GM19099 (cell line): ENCODE data around the gene CDK17.

ENCODE experiments used
- POLR2A ChIP-seq: IDR thresholded peaks from 3 replicates; pipeline ENCODE4 v1.6.1; 2011; ENCODE audit warnings: low read depth; ENCODE audit not compliant: insufficient read length; ENCODE audit errors: extremely low read depth

Gene CDK17

GRCh38 chr12:96399120-96399918 lies 920 bp downstream of the CDK17 start:
- peak; percentile 72 for TF ChIP-seq POLR2A

- TF ChIP-seq POLR2A, result no peak
Measured at GRCh38 chr12:96398424-96399119, 1.7 kb downstream of the CDK17 start.

- TF ChIP-seq POLR2A, result no peak
Measured at GRCh38 chr12:96397756-96398423, 2.3 kb downstream of the CDK17 start.

GRCh38 chr12:96396914-96397313 lies 3.3 kb downstream of the CDK17 start:
- TF ChIP-seq POLR2A, result no peak

- TF ChIP-seq POLR2A, result no peak
Measured at GRCh38 chr12:96396209-96396608, 4.0 kb downstream of the CDK17 start.

- no peak for TF ChIP-seq POLR2A
Measured at GRCh38 chr12:96395236-96395635, 5.0 kb downstream of the CDK17 start.

- TF ChIP-seq POLR2A, result no peak
Measured at GRCh38 chr12:96392397-96392796, 7.8 kb downstream of the CDK17 start.

GRCh38 chr12:96387981-96388380 lies 12.3 kb downstream of the CDK17 start:
- TF ChIP-seq POLR2A, result no peak

GRCh38 chr12:96386794-96387193 lies 13.4 kb downstream of the CDK17 start:
- TF ChIP-seq POLR2A, result no peak

- no peak for TF ChIP-seq POLR2A
Measured at GRCh38 chr12:96383991-96384390, 16.2 kb downstream of the CDK17 start.

GRCh38 chr12:96383371-96383770 lies 16.9 kb downstream of the CDK17 start:
- TF ChIP-seq POLR2A, result no peak

GRCh38 chr12:96378319-96378718 lies 21.9 kb downstream of the CDK17 start:
- TF ChIP-seq POLR2A, result no peak

- TF ChIP-seq POLR2A, result no peak
Measured at GRCh38 chr12:96376865-96377264, 23.4 kb downstream of the CDK17 start.

GRCh38 chr12:96375841-96376604 lies 24.2 kb downstream of the CDK17 start:
- no peak for TF ChIP-seq POLR2A

- no peak for TF ChIP-seq POLR2A
Measured at GRCh38 chr12:96375170-96375569, 25.1 kb downstream of the CDK17 start.

GRCh38 chr12:96371790-96372699 lies 28.2 kb downstream of the CDK17 start:
- no peak for TF ChIP-seq POLR2A
